ENCODE data around the gene GADL1. TPM values are rescaled to one million over a fixed set of nuclear protein-coding genes. Genes with fewer than 3 reads are reported as not detected.

The GADL1 gene
- polyA plus RNA-seq, 4 donors: 0.60 to 4.0 (median 3.0) TPM

DNA sequence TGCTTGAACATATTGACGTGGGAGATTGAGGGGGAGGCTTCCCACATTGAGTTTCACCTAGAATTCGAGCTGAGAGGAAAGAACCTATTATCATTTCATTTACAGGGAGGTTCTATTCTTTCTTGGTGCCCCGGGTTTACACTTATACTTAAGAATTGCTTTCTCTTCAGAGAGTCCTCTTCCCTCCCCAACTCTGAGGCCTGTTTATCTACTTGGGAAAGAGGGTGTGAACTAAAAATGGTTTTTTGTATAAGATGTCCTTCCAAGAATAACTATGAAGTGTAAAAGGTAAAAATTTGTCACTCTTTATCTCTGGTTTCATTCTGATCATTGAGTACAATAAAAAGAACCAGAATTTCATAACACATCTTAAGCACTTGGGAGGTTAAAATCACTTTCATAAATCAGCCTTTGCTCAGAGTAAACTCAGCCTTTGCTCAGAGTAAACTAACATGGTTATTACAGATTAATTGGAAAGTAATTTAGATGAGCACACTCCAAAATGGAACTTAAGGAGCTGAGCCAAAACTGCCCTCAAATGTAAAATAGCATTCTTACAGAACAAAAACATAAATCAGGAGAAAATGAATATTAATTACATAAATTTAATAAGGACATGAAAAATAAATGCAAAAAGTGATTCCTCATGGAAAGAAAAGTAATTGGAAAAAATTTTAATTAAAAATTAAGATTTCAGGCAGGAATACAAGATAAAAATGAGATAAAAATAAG lies 75.2 kb downstream of the GADL1 start:
- DNase-seq (ENCODE audit: low read depth in 4 of 4, low spot score in 3 of 4): no peak

DNA sequence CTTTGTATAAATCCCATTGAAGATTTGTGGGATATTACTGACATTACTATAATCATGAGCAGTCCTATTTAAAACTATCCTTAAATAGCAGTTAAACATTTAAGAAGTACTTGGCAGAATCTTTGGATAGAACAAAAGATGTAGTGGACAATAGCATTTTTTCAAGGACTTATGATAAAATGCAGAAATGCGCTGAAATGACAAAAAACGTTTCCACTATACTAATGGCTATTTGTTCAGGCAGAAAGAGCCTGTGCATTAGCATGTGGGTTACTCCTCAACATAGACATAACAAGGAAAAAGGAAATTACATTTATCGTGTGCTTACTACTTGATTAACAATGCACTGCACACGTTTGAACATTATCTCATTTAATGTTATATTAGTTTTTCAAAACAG lies 80.7 kb downstream of the GADL1 start:
- no peak for DNase-seq (ENCODE audit: low read depth in 4 of 4, low spot score in 3 of 4)

DNA sequence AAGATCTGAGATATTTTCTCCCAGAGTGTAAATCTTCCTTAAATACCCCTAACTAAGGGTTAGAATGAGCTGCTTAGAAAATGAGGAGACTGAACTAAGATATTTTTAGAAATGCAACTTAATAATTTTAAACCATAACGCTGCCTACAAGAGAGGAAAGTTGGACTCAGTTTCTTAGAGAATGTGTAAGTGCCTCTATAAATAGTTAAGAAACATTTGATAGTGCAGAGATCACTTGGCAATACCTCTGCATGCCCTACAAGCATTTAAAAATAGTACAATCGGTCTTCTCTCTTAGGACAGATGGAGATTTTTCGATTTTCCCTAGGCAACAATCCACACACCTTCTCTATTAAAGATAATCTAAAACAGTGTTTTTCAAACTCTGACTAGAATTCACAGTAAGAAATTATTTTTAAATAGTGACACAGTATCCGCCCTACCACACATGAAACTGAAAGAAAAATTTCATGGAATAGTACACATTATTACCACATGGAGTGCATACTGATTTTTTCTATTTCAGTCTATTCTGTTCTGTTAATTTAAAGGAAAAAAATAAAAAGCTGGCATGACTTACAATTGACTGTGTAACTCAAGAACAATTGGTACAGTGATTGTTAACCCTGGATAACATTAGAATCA lies 83.2 kb downstream of the GADL1 start:
- no peak for DNase-seq (ENCODE audit: low read depth in 4 of 4, low spot score in 3 of 4)

DNA sequence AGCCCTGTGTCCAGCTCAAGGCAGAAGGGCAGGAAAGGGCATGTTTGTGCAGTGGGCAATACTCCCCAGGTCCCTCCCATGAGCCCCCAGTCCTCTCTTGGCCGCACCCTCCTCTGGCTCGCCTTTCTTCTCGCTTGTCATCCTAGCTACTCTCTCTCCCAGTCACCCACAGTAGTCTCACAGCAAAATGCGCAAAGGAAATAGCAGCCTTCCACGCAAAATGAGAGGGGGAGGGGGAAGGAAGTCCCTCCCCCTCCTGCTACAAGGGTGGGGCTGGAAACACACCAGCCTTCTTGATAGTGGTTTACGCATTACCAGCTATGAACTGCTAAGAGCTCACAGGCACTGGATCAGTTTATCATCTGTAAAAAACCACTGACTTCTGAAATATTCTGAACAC lies 83.8 kb downstream of the GADL1 start:
- DNase-seq (ENCODE audit: low read depth in 4 of 4, low spot score in 3 of 4): no peak

DNA sequence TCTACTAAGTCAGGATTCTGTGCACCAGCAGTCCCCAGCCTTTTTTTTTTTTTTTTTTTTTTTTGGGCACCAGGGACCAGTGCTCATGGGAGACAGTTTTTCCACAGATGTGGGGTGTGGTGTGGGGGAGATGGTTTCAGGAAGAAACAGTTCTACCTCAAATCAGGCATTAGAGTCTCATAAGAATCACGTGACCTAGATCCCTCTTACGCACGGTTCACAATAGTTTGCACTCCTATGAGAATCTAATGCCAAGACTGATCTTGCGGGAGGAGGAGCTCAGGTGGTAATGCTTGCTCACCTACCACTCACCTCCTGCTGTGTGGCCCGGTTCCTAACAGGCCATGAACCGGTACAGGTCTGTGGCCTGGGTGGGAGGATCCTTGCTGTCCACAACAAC lies 88.8 kb downstream of the GADL1 start:
- no peak for DNase-seq (ENCODE audit: low read depth in 4 of 4, low spot score in 3 of 4)

DNA sequence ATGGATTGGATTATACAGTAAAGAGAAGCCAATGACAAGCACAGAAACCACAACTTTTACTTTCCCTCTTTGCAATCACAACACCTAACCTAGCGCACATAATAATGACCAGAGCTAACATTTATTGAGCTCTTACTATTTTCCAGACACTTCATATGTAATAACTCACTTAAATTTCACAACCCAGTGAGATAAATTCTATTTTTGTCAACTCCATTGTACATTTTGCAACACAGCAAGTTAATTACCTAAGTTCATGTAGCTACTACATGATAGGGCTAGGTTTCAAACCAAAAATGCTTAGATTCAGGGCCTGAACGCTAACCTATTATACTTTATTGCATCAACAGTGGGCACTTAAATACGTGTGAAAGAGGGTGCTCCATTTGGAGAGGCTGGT lies 89.5 kb downstream of the GADL1 start:
- no peak for DNase-seq (ENCODE audit: low read depth in 4 of 4, low spot score in 3 of 4)

DNA sequence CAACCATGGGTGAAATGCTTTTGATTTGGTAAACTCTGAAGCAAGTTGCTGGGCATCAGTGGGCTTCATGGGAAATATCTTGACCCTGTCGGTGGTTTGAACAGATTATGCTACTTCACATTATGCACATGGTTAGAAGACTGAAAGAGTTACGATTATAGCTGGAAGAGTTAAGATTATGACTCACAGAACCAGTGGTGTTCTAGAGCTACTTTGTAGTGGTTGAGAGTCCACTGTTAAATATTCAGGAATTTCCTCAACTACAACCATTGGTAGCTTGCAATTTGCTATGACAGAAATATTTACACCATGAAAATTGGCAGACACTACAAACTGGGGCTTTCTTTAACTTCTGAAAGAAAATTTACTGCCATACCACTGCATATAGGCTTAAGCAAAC lies 99.3 kb downstream of the GADL1 start:
- no peak for DNase-seq (ENCODE audit: low read depth in 4 of 4, low spot score in 3 of 4)

DNA sequence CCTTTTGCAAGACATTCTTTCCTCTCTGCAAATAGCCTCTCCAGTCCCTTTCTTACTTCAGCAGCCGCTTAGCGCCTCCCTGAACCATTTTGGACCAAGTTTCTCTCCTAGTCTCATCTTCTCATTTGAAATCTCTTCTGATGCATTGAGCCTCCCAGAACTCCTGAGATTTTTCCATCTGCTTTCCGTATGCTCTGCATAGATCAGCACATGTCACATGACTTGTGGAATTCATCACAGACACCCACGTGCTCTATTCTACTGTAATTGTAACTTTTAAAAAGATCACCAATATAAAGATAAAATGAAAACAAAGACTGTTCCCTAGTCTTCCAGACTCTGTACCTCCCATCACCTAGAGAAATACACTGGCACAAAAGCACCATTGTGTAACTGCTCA lies 100.7 kb downstream of the GADL1 start:
- DNase-seq (ENCODE audit: low read depth in 4 of 4, low spot score in 3 of 4): no peak

DNA sequence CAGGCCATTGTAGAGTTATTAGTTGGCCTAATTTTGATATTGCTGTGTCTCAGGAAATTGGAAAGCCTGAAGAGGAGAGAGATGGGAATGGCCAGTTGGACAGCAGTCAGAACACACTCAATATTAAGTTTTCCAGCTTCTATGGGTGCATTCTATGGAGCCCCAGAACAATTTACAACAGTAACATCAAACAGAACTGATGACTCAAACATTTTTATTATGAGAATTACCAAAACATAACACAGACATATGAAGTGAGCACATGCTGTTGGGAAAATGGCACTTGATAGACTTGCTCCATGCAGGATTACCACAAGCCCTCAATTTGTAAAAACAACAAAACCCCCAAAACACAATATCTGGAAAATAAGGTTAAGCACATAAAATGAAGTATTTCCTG lies 104.3 kb downstream of the GADL1 start:
- DNase-seq (ENCODE audit: low read depth in 4 of 4, low spot score in 3 of 4): no peak

DNA sequence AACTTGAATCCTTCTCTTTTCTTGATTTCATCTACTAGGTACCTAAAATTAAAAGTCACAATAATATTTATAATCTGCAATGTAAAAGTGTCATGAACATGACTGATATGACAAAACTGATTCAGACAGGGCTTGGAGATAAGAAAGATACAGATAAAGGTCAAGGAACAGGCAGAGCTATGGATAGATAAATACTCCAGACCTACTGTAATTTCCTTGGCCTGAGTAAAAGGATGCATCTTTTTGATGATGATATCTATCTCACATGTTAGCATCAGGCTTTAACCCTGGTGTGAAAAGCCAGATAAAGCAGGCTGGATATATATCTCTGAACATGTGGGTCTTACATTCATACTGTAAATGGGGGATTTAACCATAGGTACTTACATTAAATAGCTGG lies 108.1 kb downstream of the GADL1 start:
- DNase-seq (ENCODE audit: low read depth in 4 of 4, low spot score in 3 of 4): no peak

DNA sequence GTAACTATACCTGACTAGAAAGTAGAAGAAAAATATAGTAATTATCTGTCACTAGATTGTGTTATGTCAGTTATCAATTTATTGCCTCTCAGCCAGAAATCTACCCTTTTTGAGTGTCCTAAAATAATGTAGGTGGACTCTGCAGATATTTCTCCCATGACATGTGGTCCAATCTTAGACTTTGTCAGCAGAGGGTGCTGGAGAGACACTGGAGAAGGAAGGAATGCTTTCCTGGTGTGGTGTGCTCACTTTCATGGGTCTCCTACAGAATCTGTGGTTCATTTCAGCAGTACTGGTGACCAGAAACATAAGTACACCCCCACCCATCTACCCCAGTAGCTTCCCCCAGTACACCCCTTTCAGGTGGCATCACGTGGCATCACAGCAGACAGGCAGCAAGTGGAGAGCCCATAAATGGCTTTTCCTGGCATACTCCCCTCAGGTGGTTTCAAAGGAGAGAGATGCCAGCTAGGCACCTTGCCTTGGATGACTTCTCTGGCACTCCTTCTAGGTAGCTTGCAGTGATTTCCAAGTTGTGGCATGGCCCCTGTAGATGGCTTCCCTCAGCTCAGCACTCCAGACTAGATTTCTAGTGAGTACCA lies 114.7 kb downstream of the GADL1 start:
- DNase-seq (ENCODE audit: low read depth in 4 of 4, low spot score in 3 of 4): no peak

DNA sequence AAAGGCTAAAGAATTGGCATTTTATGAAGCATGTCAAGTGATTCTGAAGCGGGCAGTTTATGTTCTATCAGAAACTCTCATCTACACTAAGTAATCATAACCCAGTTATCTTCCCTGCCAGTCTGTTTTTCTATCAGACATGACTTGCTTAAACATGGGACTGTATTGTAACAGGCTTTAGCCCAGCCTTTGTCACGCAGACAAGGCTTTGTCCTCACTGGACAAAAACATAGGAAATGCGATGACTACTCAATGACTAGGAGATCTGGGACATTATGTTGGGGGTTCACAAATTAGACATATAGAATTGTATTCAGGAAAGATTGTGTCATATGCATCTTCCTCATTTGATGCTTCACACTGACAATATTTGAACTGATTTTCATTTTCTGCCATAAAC lies 115.5 kb downstream of the GADL1 start:
- DNase-seq (ENCODE audit: low read depth in 4 of 4, low spot score in 3 of 4): no peak

DNA sequence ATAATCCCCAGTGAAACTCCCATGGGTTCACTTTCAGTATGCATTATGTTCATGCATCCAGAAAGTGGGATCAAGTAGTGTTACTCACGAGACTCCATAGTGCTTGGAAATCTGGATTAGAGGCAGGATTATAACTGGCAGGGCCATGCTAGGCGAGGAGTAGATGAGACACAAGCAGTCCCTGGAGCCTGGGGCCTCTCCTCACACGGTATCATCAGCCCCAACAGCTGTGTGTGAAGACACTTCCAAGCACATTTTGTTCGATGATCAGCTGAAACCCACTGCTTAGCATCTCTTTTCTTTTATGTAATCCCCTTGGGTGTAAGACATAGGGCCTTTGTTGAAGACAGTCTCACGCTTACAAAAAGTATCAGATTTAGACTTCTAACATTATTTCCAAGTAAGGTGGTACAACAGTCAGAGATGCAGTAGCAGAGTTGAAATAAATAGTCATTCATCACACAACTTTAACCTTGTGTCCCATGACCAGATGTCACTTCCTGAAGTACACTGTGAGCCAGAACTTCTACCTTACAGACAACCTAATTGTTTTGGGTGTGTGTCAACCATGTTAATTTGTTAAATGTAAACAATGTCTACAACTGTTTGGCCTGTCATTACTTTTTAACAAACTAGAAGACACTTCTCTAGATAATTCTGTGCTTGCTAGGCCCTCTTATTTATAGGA lies 116.9 kb downstream of the GADL1 start:
- DNase-seq (ENCODE audit: low read depth in 4 of 4, low spot score in 3 of 4): no peak

DNA sequence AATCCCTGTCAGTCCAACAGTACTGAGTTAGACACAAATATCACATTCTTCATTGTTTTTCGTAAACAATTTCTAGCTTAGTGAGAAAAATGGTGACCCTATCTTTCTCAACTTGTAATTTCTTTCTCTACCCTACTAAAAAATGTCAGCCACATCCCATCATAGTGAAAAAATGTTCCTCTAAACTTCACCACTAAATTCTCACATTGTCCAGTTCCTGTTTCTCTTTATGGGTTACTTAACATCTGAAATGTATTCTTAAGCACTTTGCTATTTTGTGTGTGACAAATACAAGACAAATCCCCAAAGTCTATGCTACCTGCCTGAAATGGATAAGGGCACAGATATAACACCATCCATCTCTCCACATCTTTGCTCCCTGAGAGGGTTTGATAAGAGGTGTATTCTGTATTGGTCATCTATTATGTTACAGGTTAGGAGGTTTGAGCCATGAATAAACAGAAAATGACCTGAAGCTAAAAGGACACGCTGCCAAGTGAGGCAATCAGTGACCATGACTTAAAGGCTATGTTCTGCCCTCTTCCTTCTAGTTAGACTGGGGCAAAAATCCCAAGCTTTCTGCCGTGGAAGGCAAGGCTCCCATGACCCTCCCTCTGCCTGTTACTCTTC lies 118.2 kb downstream of the GADL1 start:
- DNase-seq (ENCODE audit: low read depth in 4 of 4, low spot score in 3 of 4): no peak

DNA sequence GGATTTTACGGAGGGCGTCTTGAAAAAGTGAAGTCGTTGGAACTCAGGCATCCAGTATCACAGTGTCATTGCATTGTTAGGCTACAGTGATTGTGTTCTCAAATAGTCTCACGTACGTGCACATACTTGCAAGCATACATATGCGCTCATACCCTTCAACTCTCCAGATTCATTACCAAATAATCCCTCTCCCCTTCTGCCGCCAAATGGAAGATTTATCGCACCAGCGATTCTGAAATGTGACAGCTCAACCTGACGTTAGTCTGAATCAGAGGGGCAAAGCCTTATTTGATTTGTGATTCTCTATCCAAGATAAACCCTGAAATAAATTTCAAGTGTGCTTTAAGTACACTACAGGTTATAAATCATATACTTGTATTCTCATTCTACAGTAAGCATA lies 119.4 kb downstream of the GADL1 start:
- peak in 2 of 4 donors; percentile 25 to 26 for DNase-seq (ENCODE audit: low read depth in 4 of 4, low spot score in 3 of 4)

DNA sequence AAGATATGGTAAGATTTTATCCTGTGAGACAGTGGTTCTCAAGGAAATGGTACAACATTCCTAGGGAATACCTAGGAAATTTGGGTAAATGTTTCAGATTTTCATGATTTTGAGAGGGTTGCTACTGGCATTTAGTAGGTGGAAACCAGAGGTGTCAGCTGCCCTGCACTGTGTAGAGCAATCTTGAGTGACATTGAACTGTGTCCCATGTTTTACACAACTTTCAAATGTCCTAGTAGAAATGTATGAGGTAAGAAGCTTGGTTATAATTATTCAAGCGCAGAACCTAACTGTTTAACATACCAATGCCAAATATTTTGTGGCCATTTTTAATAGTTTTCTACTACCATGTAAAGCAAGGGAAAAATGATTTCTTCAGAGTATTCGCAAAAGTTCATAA lies 120.4 kb downstream of the GADL1 start:
- no peak for DNase-seq (ENCODE audit: low read depth in 4 of 4, low spot score in 3 of 4)

DNA sequence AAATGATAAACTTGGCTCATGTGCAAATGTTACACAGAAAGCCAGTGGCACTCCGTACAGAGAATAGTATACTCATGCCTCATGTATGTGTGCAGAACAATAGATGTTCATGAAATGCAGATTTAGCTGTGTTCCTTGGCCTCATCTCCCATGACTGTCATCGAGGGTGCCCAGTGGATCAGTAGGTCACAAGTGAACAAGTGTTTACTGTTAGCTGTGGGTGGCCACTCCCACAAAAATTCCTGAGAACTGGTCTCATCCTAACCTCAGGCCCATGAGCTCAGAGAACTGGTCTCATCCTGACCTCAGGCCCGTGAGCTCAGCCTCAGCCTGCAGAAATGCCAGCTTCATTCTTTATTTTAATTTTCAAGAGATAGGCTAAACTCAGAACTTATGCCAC lies 124.1 kb downstream of the GADL1 start:
- DNase-seq (ENCODE audit: low read depth in 4 of 4, low spot score in 3 of 4): no peak

DNA sequence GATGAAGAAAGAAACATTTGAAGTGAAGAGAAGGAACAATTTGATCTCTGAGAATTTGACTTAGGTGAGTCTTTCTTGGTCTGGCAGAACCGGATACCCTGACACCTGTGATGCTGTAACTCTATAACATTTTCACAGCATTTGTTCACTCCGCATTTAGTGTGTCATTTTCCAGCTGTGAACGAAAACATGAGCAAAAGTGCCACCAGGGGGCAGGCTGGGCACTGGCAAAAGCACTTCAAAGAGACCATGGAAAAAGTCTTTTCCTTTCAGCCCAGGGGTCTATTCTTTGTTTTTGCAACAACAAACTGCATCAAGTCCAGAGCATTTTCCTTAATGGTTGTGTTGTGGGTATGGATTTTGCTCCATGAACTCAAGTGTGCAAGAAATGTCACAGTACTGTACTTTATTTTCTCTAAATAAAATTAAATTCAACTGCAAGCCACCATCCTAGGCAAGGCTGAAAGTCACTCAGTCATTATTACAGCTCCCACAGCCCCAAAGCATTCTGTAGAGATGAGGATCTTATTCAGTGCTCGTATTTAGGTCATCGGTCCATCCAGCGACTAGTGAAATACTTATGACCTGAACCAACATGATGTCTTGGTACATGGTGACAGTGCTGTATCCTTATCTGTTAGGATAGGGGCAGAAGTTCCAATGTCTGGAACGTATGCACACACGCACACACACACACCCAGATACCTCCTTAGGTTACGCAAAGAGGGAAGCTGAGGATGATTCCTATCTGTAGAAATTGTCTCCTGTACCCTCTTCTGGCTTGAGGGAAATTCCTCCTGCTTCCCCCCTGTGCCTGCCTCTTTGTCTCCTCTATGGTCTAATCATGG lies 125.5 kb downstream of the GADL1 start:
- peak; percentile 41 to 65 (median 56) for DNase-seq (ENCODE audit: low read depth in 4 of 4, low spot score in 3 of 4)

DNA sequence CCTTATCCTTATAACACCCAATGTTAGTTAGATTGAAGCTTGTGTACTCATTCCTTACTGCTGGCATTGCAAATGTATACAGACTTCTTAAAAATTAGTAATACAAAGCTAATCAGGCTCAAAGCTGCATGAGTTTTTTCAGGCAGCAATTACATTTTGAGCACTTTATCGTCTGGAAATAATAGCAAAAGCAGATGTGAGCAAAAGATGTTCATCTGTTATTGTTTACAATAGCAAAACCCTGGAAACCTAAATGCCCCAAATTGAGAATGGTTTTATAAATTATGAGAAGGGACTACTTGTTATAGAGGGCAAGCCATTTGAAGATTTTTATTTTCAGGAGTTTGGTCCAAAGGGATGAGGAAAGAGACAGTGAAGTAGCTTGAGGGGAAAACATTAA lies 126.4 kb downstream of the GADL1 start:
- DNase-seq (ENCODE audit: low read depth in 4 of 4, low spot score in 3 of 4): no peak

DNA sequence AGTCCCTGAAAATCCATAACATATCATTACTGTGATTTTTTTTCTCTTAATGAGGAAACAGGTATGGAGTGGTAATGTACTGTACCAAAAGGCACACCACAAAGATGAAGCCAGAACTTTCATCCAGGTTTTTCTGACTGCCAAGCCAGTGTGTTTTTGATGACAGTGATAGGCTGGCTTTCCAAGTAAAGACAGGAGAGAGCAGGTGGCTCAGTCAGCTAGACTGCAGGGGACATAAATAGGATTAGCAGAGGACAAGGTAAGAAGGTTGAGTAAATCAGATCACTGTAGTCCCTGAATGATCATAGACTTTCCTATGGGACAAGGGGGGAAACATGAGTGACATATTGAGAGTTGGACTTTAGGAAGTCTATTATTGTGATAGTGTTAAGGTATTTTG lies 127.9 kb downstream of the GADL1 start:
- no peak for DNase-seq (ENCODE audit: low read depth in 4 of 4, low spot score in 3 of 4)

Data from left renal pelvis (tissue), 4 donors.